Measurements from ENCODE around the gene SCAMP3. TPM values are rescaled to one million over a fixed set of nuclear protein-coding genes. Genes with fewer than 3 reads are reported as not detected.

Gene SCAMP3
- total and polyA plus RNA-seq, 2 experiments from 2014 or later, result 67.3 to 172 TPM

DNA sequence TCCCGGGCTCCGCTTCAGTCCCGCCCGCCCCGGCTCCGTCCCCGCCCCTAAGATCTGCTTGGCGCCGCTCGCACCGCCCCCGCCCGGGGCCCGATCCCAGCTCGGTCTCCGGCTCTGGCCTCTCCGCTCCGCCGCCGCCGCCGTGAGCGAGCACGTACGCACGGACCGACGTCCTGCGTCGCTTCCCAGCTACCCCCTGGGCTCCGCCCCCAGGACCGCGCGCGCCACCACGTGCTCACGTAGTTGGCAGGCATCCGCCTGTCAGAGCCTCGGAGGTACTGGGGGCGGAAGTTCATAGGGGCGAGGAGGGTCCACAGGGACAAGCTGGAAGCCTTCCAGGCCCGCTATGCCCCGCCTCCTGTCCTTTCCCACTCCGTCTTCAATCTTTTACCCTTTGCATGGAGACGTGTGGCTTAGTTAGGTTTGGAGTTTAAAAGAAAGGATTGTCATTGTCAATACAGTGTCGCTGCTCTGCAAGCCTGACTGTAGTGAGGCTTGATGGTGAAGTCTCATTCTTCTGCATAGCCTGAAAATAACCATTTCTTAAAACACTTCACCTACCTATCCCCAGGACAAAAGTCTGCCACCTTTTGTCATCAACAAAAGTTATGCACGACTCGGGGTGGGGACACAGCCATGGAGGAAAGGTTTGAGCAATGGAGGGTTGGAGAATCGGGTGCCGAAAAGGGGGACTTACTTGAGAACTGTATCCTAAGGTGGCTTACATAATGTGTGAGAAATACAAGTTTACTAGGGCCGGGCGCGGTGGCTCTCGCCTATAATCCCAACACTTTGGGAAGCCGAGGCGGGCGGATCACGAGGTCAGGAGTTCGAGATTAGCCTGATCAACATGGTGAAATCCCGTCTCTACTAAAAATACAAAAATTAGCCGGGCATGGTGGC is 11.4 kb upstream of the SCAMP3 start, which contains the start of gene CLK2:
CLK2 (minus strand) TSS at position 162 of the 903 bp plus-strand sequence. CDS start 2,527 bp downstream, outside the sequence.
- H3K9me3 ChIP-seq (ENCODE audit: low read depth), result no peaks in the 10 kb centered on the region
- peak; percentile 98 for DNase-seq (ENCODE audit: low read depth in 1 of 2, low spot score in 1 of 2)
- TF ChIP-seq CTCF (IDR thresholded peaks at IDR 0.05; ENCODE audit: low read depth, low read length), result no peak
- H3K4me3 ChIP-seq, result peak within 1 kb of the TSS; percentile 78
- peaks cover 20% of the 10 kb centered on the region for H3K36me3 ChIP-seq
- H3K4me1 ChIP-seq (ENCODE audit: low read depth), result peaks cover 11% of the 10 kb centered on the region
- H3K27me3 ChIP-seq, result no peaks in the 10 kb centered on the region
- H3K27ac ChIP-seq, result peak within 1 kb of the TSS; percentile 95

DNA sequence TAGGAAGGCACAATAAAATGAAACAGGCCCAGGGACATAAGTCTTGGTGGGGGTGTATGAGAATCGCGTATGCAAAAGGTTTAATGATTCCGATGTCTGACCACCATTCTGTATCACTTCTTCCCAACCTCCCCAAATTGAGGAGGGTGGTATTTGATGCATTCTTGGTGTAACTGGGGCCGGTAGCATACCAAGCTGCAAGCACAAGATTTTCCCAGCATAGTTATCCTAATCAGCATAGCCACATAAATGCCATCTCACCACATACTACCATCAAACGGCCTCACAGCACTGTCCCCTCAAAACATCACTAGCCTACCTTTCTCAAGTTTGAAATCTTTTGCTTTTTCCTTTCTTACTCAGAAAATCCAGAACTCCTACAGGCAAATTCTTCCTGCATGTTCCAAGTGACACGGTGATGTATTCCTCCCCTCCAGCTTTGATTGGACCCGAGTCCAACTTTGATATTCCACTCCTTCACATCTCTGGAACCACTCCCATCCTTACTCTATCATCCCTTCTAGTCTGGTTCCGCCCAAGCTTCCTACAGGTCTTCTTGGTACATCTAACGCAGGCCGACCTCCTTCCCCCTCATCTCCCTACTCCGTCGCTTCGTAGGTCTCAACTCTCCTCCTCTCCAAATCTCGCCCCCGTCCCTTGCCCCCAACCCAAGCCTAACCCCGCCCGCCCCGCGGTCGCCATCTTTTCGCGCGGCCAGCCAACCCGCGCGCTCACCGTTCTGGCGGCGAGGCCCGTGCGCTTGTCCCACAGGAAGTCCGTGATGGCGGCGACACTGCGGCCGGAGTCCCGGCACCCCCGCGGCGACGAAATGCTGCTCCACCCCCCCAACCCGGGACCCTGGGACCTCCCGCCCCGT is 10.5 kb upstream of the SCAMP3 start:
- peak overlapping the region; percentile 78 for H3K4me3 ChIP-seq
- no peak for TF ChIP-seq CTCF (IDR thresholded peaks at IDR 0.05; ENCODE audit: low read depth, low read length)
- H3K9me3 ChIP-seq (ENCODE audit: low read depth), result no peaks in the 10 kb centered on the region
- peak; percentile 63 to 72 for DNase-seq (ENCODE audit: low read depth in 1 of 2, low spot score in 1 of 2)
- peaks cover 11% of the 10 kb centered on the region for H3K4me1 ChIP-seq (ENCODE audit: low read depth)
- H3K27ac ChIP-seq, result peak overlapping the region; percentile 95
- peaks cover 29% of the 10 kb centered on the region for H3K36me3 ChIP-seq
- H3K27me3 ChIP-seq, result no peaks in the 10 kb centered on the region

- no peaks in the 10 kb centered on the region for H3K27me3 ChIP-seq
- no peaks in the 10 kb centered on the region for H3K9me3 ChIP-seq (ENCODE audit: low read depth)
- DNase-seq (ENCODE audit: low read depth in 1 of 2, low spot score in 1 of 2), result no peak
- peaks cover 52% of the 10 kb centered on the region for H3K36me3 ChIP-seq
- no peak for TF ChIP-seq CTCF (IDR thresholded peaks at IDR 0.05; ENCODE audit: low read depth, low read length)
- no peak overlapping the region for H3K4me3 ChIP-seq
- no peak overlapping the region for H3K27ac ChIP-seq
- H3K4me1 ChIP-seq (ENCODE audit: low read depth), result peaks cover 11% of the 10 kb centered on the region
These were observed 7.2 kb upstream of the SCAMP3 start for GRCh38 chr1:155269381-155269780.

DNA sequence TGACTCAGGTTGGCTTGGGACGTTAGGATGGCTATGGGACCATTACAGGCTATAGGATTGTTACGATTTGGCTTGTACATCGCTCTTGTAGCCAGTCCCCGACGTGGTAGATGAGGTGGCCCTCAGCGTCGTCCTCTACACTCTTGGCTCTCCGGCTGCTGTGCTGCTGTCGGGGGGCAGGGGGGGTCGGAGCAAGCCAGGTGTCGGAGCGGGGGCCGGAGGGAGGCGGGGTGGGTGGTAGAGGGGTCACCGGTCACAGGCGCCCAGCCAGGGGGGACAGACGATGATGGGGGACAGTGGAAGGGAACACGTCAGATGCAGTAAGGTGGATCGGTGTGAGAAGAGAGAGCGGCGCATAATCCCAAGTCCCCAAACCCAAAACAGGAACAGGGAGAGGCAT is 6.5 kb upstream of the SCAMP3 start:
- TF ChIP-seq CTCF (IDR thresholded peaks at IDR 0.05; ENCODE audit: low read depth, low read length), result no peak
- Histone ChIP-seq H3K27me3 (no peaks in the 10 kb centered on the region), H3K27ac (no peak overlapping the region), H3K9me3 (ENCODE audit: low read depth) (no peaks in the 10 kb centered on the region), H3K36me3 (peaks cover 59% of the 10 kb centered on the region), H3K4me1 (ENCODE audit: low read depth) (peaks cover 7% of the 10 kb centered on the region), H3K4me3 (no peak overlapping the region)
- no peak for DNase-seq (ENCODE audit: low read depth in 1 of 2, low spot score in 1 of 2)

GRCh38 chr1:155267373-155267772 is 5.2 kb upstream of the SCAMP3 start:
- Histone ChIP-seq H3K27ac (peak overlapping the region; percentile 54), H3K27me3 (no peaks in the 10 kb centered on the region), H3K36me3 (peaks cover 66% of the 10 kb centered on the region), H3K4me1 (ENCODE audit: low read depth) (peaks cover 6% of the 10 kb centered on the region), H3K4me3 (no peak overlapping the region), H3K9me3 (ENCODE audit: low read depth) (no peaks in the 10 kb centered on the region)
- TF ChIP-seq CTCF (IDR thresholded peaks at IDR 0.05; ENCODE audit: low read depth, low read length), result no peak
- DNase-seq (ENCODE audit: low read depth in 1 of 2, low spot score in 1 of 2), result no peak
